A549 treated with Hydrocortisone at 1 μM for 4 hours (cell line): ENCODE results near the gene SCRN1. TPM values are rescaled to one million over a fixed set of nuclear protein-coding genes. Genes with fewer than 3 reads are reported as not detected.

Experiments used
- total RNA-seq: library from RNA; stranded (reverse); fragments of 200-300 nt; extraction: Qiagen RNA extraction; gene quantifications from 5 replicates; pipeline ENCODE4 v1.2.3, GENCODE V29; 2022

SCRN1 gene, protein sequence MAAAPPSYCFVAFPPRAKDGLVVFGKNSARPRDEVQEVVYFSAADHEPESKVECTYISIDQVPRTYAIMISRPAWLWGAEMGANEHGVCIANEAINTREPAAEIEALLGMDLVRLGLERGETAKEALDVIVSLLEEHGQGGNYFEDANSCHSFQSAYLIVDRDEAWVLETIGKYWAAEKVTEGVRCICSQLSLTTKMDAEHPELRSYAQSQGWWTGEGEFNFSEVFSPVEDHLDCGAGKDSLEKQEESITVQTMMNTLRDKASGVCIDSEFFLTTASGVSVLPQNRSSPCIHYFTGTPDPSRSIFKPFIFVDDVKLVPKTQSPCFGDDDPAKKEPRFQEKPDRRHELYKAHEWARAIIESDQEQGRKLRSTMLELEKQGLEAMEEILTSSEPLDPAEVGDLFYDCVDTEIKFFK
- total RNA-seq = 46.2 to 75.7 TPM (median 57.4 TPM) in 5 replicates

DNA sequence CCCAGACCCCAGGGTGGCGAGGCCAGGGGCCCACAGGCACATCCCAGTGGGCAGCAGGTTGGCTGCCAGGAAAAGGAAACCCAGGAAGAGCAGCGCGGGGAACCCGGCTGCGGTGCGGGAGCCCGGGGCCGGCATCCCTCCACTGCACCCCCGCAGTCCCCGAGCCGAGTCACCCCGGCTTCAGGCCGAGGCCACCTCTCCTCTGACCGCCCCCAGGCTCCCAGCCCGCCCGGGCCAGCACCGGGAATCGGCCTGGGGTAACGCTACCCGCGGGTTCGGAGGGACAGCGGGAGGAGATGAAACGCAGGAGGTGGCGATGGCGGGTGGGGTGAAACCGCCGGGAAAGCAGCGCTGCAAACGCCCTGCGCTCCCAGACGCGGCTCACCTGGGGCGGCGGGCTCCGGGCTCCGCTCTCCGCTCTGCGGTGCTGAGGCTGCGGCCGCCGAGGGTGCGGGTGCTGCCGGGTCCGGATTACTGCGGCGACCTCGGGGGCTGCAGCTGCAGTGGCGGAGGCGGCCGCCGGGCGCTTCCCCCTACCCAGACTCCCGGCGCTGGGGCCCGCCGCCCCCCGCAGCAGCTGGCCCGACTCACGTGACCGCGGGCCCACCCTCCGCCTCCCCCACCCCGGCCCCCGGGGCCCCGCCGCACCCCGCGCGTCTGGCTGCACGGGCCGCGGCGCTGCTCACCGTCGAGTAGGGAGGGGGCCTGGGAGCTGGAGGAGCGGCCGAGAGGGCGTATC, at the start of gene SCRN1:
SCRN1 (minus strand) TSS at position 545 of the 739 bp plus-strand sequence. CDS start 20,734 bp downstream, outside the sequence.

DNA sequence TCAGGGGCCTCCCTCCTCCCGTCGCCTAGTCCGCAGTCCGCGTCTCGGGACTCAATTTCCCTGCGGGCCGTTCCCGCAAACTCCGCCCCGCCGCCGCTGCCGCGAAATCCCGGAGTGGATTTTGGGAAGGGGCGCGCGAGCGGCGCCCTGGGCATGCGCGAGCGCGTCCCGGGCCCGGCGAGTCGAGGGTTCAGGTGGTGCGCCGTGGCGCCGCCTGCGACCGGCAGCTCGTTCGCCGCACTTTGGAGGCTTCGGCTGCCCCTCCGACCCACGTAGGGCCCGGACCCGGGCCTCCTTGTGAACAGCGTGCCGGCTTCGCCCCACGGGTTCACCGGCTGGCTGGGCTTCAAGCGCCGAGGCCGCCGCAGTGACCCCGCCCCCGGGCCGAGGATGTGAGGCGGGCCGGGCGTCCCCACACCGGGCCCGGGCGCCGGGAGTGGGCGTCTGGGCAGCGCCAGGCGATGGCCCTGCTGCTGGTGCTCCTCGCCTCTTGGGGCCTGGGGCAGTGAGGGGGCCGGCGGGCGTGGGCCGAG, 38.7 kb upstream of the SCRN1 start, which contains the start of gene PLEKHA8:
PLEKHA8 (plus strand) TSS at position 197 of the 533 bp plus-strand sequence. CDS start 351 bp downstream, outside the sequence.

DNA sequence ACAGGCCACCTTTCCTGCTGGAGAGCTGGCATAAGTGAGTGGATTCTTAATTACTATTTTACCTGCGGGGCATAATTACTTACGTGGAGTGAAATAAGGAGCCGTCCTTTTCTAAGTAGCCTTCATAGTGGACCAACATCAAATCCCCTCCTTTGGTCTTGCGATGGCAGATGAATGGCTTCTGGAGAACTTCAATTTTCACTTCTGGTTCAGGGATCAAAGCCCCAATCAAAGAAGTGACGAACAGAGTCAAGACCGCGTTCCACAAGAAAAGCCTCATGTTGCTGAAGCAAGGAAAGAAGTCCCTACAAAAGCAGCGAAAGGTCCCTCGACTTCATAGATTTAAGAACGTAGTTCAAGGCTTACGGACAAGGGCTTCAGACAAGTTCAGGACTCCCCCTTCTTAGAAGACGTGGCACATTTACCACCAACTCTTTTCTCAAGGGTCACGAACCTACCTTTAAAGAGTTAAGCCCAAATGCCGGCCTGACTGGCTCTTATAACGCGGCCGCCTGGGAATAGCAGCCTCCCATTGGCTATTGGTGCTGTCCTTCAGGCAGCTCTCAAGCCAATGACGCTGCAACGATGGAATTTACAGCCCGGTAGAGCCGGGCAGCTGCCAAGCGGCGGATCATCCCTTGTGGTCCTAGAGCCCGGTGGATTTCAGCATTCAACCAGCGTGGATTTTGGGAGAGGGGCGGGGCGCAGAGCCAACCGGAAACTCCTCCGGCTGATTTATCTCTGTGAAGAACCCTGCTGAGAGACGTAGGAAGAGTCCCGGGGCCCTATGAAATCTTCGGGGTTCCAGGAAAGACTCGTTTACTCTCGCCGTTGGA, 36.8 kb upstream of the SCRN1 start, which contains the start of gene FKBP14:
FKBP14 (minus strand) TSS at position 474 of the 836 bp plus-strand sequence; CDS start at position 280, 194 bp downstream.

Other genes starting within 250 kb of the SCRN1 start
- 0.43 to 0.59 TPM (median 0.51 TPM) in 5 replicates for gene WIPF3, start 183.3 kb downstream of the SCRN1 start, total RNA-seq
- 6.9 to 10.9 TPM (median 8.6 TPM) in 5 replicates for gene FKBP14, start 36.9 kb upstream of the SCRN1 start, total RNA-seq
- gene PLEKHA8, start 38.6 kb upstream of the SCRN1 start, total RNA-seq = 4.9 to 6.2 TPM (median 5.4 TPM) in 5 replicates
- 4.5 to 6.6 TPM (median 6.1 TPM) in 5 replicates for gene MTURN, start 145.2 kb upstream of the SCRN1 start, total RNA-seq